HEK293 (cell line): ENCODE measurements around the gene CDHR5.

Experiments
- CTCF ChIA-PET: fragments of 350-600 bp; formaldehyde crosslinking; extraction: SDS; loops from one replicate; lab custom pipeline; 2021; ENCODE audit warnings: antibody characterized with exemption; lab: Yijun Ruan, JAX
- POLR2A ChIA-PET: fragments of 300-600 bp; formaldehyde crosslinking; extraction: SDS; loops from one replicate; lab custom pipeline; 2020; ENCODE audit warnings: antibody characterized with exemption, inconsistent platforms; lab: Yijun Ruan, JAX
- H3K27ac ChIP-seq: fragments of 200-500 bp; sonication (Bioruptor generic); 2 replicates; pipeline ENCODE4 v1.5.1; 2014; ENCODE audit warnings: low read depth, low read length, control low read depth, inconsistent platforms; ENCODE audit errors: extremely low read depth
- H3K36me3 ChIP-seq, 2 experiments: fragments of 200-500 bp in 1 of 2; sonication (Bioruptor generic) in 1 of 2; 1 replicate in 1 of 2; 2 replicates in 1 of 2; pipeline ENCODE4 v1.5.1; 2014 to 2017; ENCODE audit warnings: inconsistent platforms in 2 of 2, low read length in 2 of 2; ENCODE audit not compliant: control insufficient read depth in 2 of 2, insufficient read depth in 1 of 2
- H3K4me1 ChIP-seq: fragments of 200-500 bp; sonication (Bioruptor generic); 2 replicates; pipeline ENCODE4 v1.5.1; 2014; ENCODE audit warnings: mild to moderate bottlenecking, low read length, inconsistent platforms; ENCODE audit not compliant: control insufficient read depth, insufficient read depth
- H3K4me3 ChIP-seq: 2 replicates; pipeline ENCODE4 v1.5.1; 2011; ENCODE audit warnings: low read depth, mild to moderate bottlenecking, control low read depth, low read length, moderate library complexity
- H3K9me3 ChIP-seq: fragments of 200-500 bp; sonication (Bioruptor generic); 2 replicates; pipeline ENCODE4 v1.5.1; 2014; ENCODE audit warnings: low read depth, low read length, inconsistent platforms; ENCODE audit not compliant: control insufficient read depth, insufficient read depth
- BCL6B ChIP-seq: fragments of 450-650 bp; formaldehyde crosslinking; IDR thresholded peaks from 2 replicates; pipeline ENCODE4 v1.5.1; 2017; ENCODE audit warnings: missing biosample characterization, missing genetic modification characterization
- ELK4 ChIP-seq: IDR thresholded peaks from 2 replicates; pipeline ENCODE4 v1.6.1; 2011; ENCODE audit warnings: mild to moderate bottlenecking, low read depth, low read length, borderline replicate concordance
- GLI2 ChIP-seq: fragments of 450-650 bp; formaldehyde crosslinking; IDR thresholded peaks from 2 replicates; pipeline ENCODE4; 2017; ENCODE audit warnings: missing biosample characterization, missing genetic modification characterization, low read depth, borderline replicate concordance
- KLF1 ChIP-seq: fragments of 450-650 bp; formaldehyde crosslinking; IDR thresholded peaks from 2 replicates; pipeline ENCODE4 v1.5.1; 2016; ENCODE audit warnings: missing biosample characterization, missing genetic modification characterization
- KLF10 ChIP-seq: fragments of 450-650 bp; IDR thresholded peaks from 2 replicates; pipeline ENCODE4 v1.5.1; 2018; ENCODE audit warnings: missing biosample characterization, mild to moderate bottlenecking, missing genetic modification characterization
- KLF7 ChIP-seq: fragments of 450-650 bp; formaldehyde crosslinking; IDR thresholded peaks from 2 replicates; pipeline ENCODE4 v1.5.1; 2016; ENCODE audit warnings: missing biosample characterization, missing genetic modification characterization, borderline replicate concordance
- OVOL3 ChIP-seq: fragments of 450-650 bp; formaldehyde crosslinking; IDR thresholded peaks from 2 replicates; pipeline ENCODE4 v1.5.1; 2016; ENCODE audit warnings: missing biosample characterization, missing genetic modification characterization
- PRDM6 ChIP-seq: fragments of 450-650 bp; formaldehyde crosslinking; IDR thresholded peaks from 2 replicates; pipeline ENCODE4 v1.5.1; 2017; ENCODE audit warnings: missing biosample characterization, missing genetic modification characterization
- ZBTB20 ChIP-seq: fragments of 450-650 bp; formaldehyde crosslinking; IDR thresholded peaks from 2 replicates; pipeline ENCODE4 v1.5.1; 2016; ENCODE audit warnings: missing biosample characterization, missing genetic modification characterization
- ZNF133 ChIP-seq: fragments of 450-650 bp; formaldehyde crosslinking; IDR thresholded peaks from 2 replicates; pipeline ENCODE4 v1.5.1; 2016; ENCODE audit warnings: missing biosample characterization, missing genetic modification characterization
- ZNF248 ChIP-seq: fragments of 450-650 bp; formaldehyde crosslinking; IDR thresholded peaks from 2 replicates; pipeline ENCODE4 v1.5.1; 2017; ENCODE audit warnings: missing biosample characterization, missing genetic modification characterization
- ZNF274 ChIP-seq, 2 experiments: fragments of 200-500 bp in 1 of 2; fragments of 450-650 bp in 1 of 2; sonication (Bioruptor generic) in 1 of 2; formaldehyde crosslinking in 1 of 2; IDR thresholded peaks; 2 replicates each; pipeline versions ENCODE4 v1.5.1 to v1.6.1; 2014 to 2016; ENCODE audit warnings: borderline replicate concordance in 1 of 2, inconsistent platforms in 1 of 2, low read length in 1 of 2, missing biosample characterization in 1 of 2, missing genetic modification characterization in 1 of 2
- ZNF518A ChIP-seq: fragments of 450-650 bp; formaldehyde crosslinking; conservative IDR thresholded peaks from 2 replicates; pipeline ENCODE4 v1.5.1; 2016; ENCODE audit warnings: low read depth, missing biosample characterization, missing genetic modification characterization
- ZNF560 ChIP-seq: fragments of 450-650 bp; formaldehyde crosslinking; IDR thresholded peaks from 2 replicates; pipeline ENCODE4 v1.5.1; 2017; ENCODE audit warnings: missing biosample characterization, missing genetic modification characterization, borderline replicate concordance
- ZNF830 ChIP-seq: fragments of 450-650 bp; IDR thresholded peaks from 2 replicates; pipeline ENCODE4 v1.5.0; 2018; ENCODE audit warnings: missing biosample characterization, missing genetic modification characterization, low read depth, mild to moderate bottlenecking, moderate library complexity
- ZSCAN4 ChIP-seq: fragments of 450-650 bp; formaldehyde crosslinking; IDR thresholded peaks from 2 replicates; pipeline ENCODE4 v1.5.1; 2017; ENCODE audit warnings: missing biosample characterization, missing genetic modification characterization

Gene CDHR5

GRCh38 chr11:611001-611996, 13.5 kb downstream of the CDHR5 start:
- H3K27ac ChIP-seq = no peak overlapping the region
- no peaks in the 10 kb centered on the region for H3K4me1 ChIP-seq
- POLR2A ChIA-PET = interaction anchor here (1.0 kb wide), 1 partner anchor 35 kb away, joined by 3 read pairs; the partner anchor contains the start of gene PHRF1
- no peak overlapping the region for H3K4me3 ChIP-seq
- CTCF ChIA-PET = interaction anchor here (0.6 to 2.2 kb wide), 4 partner anchors 35 to 85 kb away, joined by 3 to 9 read pairs (median 3); partner anchors contain the start of gene PHRF1
- H3K9me3 ChIP-seq = no peaks in the 10 kb centered on the region
- TF ChIP-seq ZNF518A (tag by site-specific recombination) (no peak), ZBTB20 (no peak), ELK4 (no peak), KLF7 (tag by site-specific recombination) (no peak), ZSCAN4 (tag by site-specific recombination) (no peak), ZNF274 (IDR thresholded peaks at IDR 0.05; ENCODE audit: low read length) (no peak), ZNF274 (tag by site-specific recombination; IDR thresholded peaks at IDR 0.05; ENCODE audit: borderline replicate concordance) (no peak), KLF10 (tag by site-specific recombination) (no peak), OVOL3 (tag by site-specific recombination) (no peak), GLI2 (tag by site-specific recombination) (no peak), PRDM6 (tag by site-specific recombination) (no peak), ZNF248 (no peak)
- TF ChIP-seq, all 188 proteins: peak for 0
- H3K36me3 ChIP-seq = peaks cover 0 to 82% of the 10 kb centered on the region in 2 experiments; a peak in 1 of 3 replicates

- CTCF ChIA-PET = interaction anchor here (0.6 kb wide), 1 partner anchor 86 kb away, joined by 3 read pairs; no protein-coding TSS in a partner anchor
- POLR2A ChIA-PET = no interaction called here
- Histone ChIP-seq H3K4me3 (no peak overlapping the region), H3K9me3 (no peaks in the 10 kb centered on the region), H3K4me1 (no peaks in the 10 kb centered on the region), H3K36me3 (peaks cover 0 to 92% of the 10 kb centered on the region in 2 experiments; a peak in 1 of 3 replicates), H3K27ac (no peak overlapping the region)
- TF ChIP-seq KLF1 (tag by site-specific recombination) (no peak), BCL6B (no peak), ZNF133 (no peak), ZNF830 (tag by site-specific recombination) (no peak), KLF10 (tag by site-specific recombination) (no peak), ZNF560 (tag by site-specific recombination) (no peak)
These were observed 14.5 kb downstream of the CDHR5 start for GRCh38 chr11:610146-610801.
